Measurements from ENCODE around the gene SKIC8. TPM values are rescaled to one million over a fixed set of nuclear protein-coding genes. Genes with fewer than 3 reads are reported as not detected.
"Not testable (repeated sequence)": the region's sequence is repeated elsewhere in the genome, so short reads cannot be mapped to it uniquely, and the experiment has no call there.

The SKIC8 gene
- total and polyA plus RNA-seq, 8 donors, result 22.2 to 119 (median 53.9) TPM

GRCh38 chr15:78255421-78256043, 43.9 kb downstream of the SKIC8 start:
- Histone ChIP-seq H3K36me3 (no peaks in the 10 kb centered on the region), H3K4me3 (no peak overlapping the region), H3K4me1 (no peaks in the 10 kb centered on the region), H3K27me3 (no peaks in the 10 kb centered on the region), H3K27ac (no peak overlapping the region), H3K9me3 (no peaks in the 10 kb centered on the region)
- TF ChIP-seq CTCF (IDR thresholded peaks at IDR 0.05), result no peak
- no peak for TF ChIP-seq POLR2AphosphoS5 (IDR thresholded peaks at IDR 0.05)
- TF ChIP-seq POLR2A (IDR thresholded peaks at IDR 0.05), result no peak
- TF ChIP-seq EP300 (IDR thresholded peaks at IDR 0.05), result no peak
- 80 to 100% (median 84%) methylated on average over 1 of the region's 1 CpG for WGBS, 5 donors
- no peak for DNase-seq
- intact Hi-C loops (cut with DNase I; ENCODE audit: low total_unique reads), result no loop called here

- Histone ChIP-seq H3K9me3 (no peaks in the 10 kb centered on the region), H3K4me1 (no peaks in the 10 kb centered on the region), H3K27ac (no peak overlapping the region), H3K27me3 (no peaks in the 10 kb centered on the region), H3K36me3 (no peaks in the 10 kb centered on the region), H3K4me3 (no peak overlapping the region)
- intact Hi-C loops (cut with DNase I; ENCODE audit: low total_unique reads), result no loop called here
- no peak for DNase-seq
- 76 to 89% (median 86%) methylated on average over 9 of the region's 9 CpGs for WGBS, 5 donors
- no peak for TF ChIP-seq POLR2A (IDR thresholded peaks at IDR 0.05)
- TF ChIP-seq EP300 (IDR thresholded peaks at IDR 0.05), result no peak
- TF ChIP-seq POLR2AphosphoS5 (IDR thresholded peaks at IDR 0.05), result no peak
- TF ChIP-seq CTCF (IDR thresholded peaks at IDR 0.05), result no peak
Measured at GRCh38 chr15:78251136-78251535, 48.3 kb downstream of the SKIC8 start.

GRCh38 chr15:78249131-78249530, 50.3 kb downstream of the SKIC8 start:
- intact Hi-C loops (cut with DNase I; ENCODE audit: low total_unique reads), result no loop called here
- Histone ChIP-seq H3K27ac (no peak overlapping the region), H3K36me3 (no peaks in the 10 kb centered on the region), H3K9me3 (no peaks in the 10 kb centered on the region), H3K27me3 (no peaks in the 10 kb centered on the region), H3K4me3 (no peak overlapping the region), H3K4me1 (peaks cover 0 to 5% (median 3%) of the 10 kb centered on the region in 4 donors)
- DNase-seq, result no peak
- 80 to 89% (median 85%) methylated on average over 5 of the region's 5 CpGs for WGBS, 5 donors
- TF ChIP-seq POLR2AphosphoS5 (IDR thresholded peaks at IDR 0.05) (no peak), EP300 (IDR thresholded peaks at IDR 0.05) (no peak), POLR2A (IDR thresholded peaks at IDR 0.05) (no peak), CTCF (IDR thresholded peaks at IDR 0.05) (no peak)

GRCh38 chr15:78247911-78248310, 51.5 kb downstream of the SKIC8 start:
- no peak for DNase-seq
- TF ChIP-seq EP300 (IDR thresholded peaks at IDR 0.05), result no peak
- TF ChIP-seq CTCF (IDR thresholded peaks at IDR 0.05), result no peak
- TF ChIP-seq POLR2A (IDR thresholded peaks at IDR 0.05), result no peak
- no peak for TF ChIP-seq POLR2AphosphoS5 (IDR thresholded peaks at IDR 0.05)
- Histone ChIP-seq H3K4me3 (no peak overlapping the region), H3K27me3 (no peaks in the 10 kb centered on the region), H3K4me1 (peaks cover 0 to 15% (median 13%) of the 10 kb centered on the region in 4 donors), H3K36me3 (no peaks in the 10 kb centered on the region), H3K9me3 (no peaks in the 10 kb centered on the region), H3K27ac (no peak overlapping the region)
- intact Hi-C loops (cut with DNase I; ENCODE audit: low total_unique reads), result no loop called here
- 21 to 73% (median 35%) methylated on average over 1 of the region's 1 CpG for WGBS, 5 donors

- 93 to 98% (median 97%) methylated on average over 8 to 39 of the region's 39 CpGs for WGBS, 5 donors
- intact Hi-C loops (cut with DNase I; ENCODE audit: low total_unique reads); H3K36me3 ChIP-seq: not testable (repeated sequence)
Measured at GRCh38 chr15:78245976-78246620, 53.3 kb downstream of the SKIC8 start.

GRCh38 chr15:78245392-78245791, 54.0 kb downstream of the SKIC8 start:
- H3K9me3 ChIP-seq; intact Hi-C loops (cut with DNase I; ENCODE audit: low total_unique reads); H3K4me3 ChIP-seq; H3K27ac ChIP-seq; H3K36me3 ChIP-seq; DNase-seq; H3K27me3 ChIP-seq: not testable (repeated sequence)
- peaks cover 0 to 20% (median 14%) of the 10 kb centered on the region in 4 donors for H3K4me1 ChIP-seq
- WGBS, 5 donors, result 79 to 87% (median 85%) methylated on average over 13 to 14 of the region's 14 CpGs

More at GRCh38 chr15:78245976-78246620, 53.3 kb downstream of the SKIC8 start:
- H3K4me1 ChIP-seq, result peaks cover 0 to 15% (median 14%) of the 10 kb centered on the region in 4 donors
- not testable (repeated sequence) for H3K27me3 ChIP-seq, DNase-seq, H3K27ac ChIP-seq, H3K9me3 ChIP-seq, H3K4me3 ChIP-seq

All from stomach (tissue), 9 donors.